GM21576 (cell line): ENCODE results near the gene MAMSTR.
"Not testable (repeated sequence)": the region's sequence is repeated elsewhere in the genome, so short reads cannot be mapped to it uniquely, and the experiment has no call there.

Source experiments
- ATAC-seq: cut with Tn5 transposase; IDR thresholded peaks from one replicate; pipeline ENCODE4 v1.9.1; 2021; ENCODE audit warnings: mild to moderate bottlenecking, moderate library complexity; ENCODE audit not compliant: unreplicated experiment

The MAMSTR gene

DNA sequence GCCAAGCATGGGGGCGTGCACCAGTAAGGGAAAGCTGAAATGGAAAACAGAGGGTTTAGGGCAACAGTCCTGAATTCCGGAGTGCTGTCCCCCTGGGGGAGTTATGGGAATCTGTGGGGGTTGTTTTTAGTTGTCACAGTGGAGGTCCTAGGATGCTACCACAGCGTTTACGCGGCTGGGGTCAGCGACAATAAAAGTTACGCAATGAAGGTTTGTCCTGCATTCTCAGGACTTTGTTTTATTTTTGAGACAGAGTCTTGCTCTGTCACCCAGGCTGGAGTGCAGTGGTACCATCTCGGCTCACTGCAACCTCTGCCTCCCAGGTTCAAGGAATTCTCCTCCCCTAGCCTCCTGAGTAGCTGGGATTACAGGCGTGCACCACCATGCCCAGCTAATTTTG, 25.9 kb downstream of the MAMSTR start:
- ATAC-seq, result not testable (repeated sequence)

DNA sequence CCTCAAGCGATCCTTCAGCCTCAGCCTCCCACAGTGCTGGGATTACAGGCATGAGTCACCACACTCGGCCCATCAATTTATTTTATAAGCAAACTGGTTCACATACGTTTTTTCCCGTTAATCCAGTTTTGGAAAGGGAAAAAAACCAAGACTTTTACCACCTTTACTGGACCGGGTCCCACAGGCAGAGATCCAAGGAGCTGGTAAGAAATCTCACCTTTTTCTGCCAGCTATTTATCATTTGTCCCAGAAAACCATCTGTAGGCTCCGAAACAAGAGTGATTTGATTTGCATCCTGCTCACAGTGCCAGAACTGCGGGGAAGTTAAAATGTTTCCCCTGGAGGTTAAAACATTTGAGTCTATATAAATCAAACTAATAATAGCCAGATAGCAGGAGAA, 30.1 kb downstream of the MAMSTR start:
- ATAC-seq, result no peak

DNA sequence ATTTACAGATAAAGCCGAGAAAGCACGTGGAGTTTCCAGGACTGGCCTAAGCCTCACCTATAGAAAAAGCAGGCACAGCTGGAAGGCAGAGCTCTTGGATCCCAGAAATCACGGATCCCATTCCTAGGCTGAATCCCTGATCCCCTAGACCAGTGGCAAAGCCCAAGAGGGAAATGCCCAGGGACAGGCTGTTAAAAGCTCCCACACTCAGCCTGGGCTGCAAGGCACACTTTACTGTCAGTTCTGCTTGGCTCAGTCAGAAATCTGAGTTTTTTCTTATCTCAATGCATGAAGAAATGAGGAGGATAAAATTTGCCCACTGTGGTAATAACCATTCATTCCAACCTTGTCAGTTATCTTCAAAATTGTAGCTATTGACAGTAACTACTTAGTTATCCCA, 31.7 kb downstream of the MAMSTR start:
- ATAC-seq, result no peak

DNA sequence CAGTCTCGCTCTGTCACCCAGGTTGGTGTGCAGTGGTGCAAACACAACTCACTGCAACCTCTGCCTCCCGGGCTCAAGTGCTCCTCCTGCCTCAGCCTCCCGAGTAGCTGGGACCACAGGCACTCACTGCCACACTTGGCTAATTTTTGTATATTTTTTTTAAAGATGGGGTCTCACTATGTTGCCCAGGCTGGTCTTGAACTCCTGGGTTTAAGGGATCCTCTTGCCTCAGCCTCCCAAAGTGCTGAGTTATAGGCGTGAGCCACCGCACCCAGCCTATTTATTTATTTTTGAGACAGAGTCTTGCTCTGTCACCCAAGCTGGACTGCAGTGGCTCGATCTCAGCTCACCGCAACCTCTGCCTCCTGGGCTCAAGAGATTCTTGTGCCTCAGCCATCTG, 32.9 kb downstream of the MAMSTR start:
- ATAC-seq, result not testable (repeated sequence)

DNA sequence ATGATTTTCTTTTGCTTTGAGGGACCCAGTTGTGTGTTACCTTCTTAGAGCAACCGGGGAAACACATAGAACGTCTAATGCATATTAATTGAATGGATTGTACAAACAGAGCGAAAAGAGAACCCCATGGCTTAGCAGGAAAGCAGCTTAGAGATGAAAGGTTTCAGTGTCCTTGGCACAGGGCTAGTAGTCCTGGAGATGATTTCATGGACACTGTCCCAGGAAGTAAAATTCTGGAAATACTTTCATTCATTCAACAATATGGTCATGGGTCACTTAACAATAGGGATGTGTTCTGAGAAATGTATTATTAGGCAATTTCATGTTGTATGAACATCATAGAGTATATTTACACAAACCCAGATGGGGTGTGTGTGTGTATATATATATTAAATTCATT, 33.4 kb downstream of the MAMSTR start:
- no peak for ATAC-seq

DNA sequence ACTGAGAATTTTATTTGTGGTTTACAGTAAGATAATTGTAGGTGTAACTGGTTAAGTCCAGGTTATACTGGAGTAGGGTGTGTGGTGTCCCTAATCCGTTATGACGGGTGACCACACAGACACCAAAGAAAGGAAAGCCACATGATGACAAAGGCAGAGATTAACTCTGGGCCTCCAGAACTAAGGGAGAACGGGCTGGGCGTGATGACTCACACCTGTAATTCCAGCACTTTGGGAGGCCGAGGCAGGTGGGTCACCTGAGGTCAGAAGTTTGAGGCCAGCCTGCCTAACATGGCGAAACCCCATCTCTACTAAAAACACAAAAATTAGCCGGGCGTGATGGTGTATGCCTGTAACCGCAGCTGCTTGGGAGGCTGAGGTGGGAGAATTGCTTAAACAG, 33.9 kb downstream of the MAMSTR start:
- ATAC-seq, result no peak

DNA sequence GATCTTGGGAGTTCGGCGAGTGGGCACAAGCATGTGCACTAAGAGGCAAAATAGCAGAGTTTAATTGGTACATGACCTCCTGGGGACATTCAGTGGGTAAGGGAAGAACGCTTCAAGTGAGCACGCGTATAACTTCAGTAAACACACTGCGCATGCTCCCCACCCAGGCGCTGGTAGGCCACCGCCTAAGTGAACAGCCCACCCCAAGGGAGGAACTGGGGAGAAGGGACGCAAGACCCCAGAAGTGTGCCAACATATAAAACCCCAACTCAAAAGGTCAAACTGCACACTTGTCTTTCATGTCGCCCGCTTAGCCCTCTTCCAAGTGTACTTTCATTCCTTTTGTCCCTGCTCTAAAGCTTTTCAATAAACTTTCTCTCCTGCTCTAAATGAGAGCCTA, 36.2 kb downstream of the MAMSTR start:
- ATAC-seq, result no peak

DNA sequence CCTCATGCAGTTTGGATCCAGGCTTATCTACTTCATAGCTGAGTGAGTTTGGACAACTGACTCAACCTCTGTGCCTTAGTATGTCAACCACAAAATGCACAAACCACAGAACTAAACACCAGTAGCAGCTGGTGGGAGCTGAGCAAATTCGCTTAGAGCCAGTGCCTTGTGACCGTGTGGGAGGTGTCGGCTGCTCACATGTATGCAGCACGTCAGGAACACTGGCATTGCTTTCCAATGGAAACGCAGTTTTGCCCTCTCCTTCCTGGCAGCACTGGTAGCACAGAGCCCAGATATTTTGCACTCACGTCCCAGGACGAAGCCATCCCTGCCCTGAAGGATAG, 38.4 kb downstream of the MAMSTR start:
- no peak for ATAC-seq

DNA sequence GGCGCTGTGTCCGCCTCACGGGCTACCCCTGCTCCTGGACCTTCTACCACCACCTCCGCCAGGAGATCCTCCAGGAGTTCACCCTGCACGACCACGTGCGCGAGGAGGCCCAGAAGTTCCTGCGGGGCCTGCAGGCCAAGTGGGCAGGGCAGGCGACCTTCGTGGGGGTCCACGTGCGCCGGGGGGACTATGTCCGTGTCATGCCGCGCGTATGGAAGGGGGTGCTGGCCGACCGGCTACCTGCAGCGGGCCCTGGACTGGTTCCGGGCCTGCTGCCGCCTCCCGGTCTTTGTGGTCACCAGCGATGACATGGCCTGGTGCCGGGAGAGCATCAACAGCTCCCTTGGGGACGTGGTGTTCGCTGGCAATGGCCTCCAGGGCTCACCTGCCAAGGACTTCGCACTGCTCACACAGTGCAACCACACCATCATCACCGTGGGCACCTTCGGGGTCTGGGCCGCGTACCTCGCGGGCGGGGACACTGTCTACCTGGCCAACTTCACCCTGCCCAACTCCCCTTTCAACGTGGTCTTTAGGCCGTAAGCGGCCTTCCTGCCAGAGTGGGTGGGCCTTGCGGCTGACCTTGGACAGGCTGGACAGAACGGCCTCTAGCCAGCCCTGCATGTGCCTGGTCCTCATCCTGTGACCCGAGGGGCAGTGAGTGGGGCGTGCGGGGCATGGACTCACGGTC, 38.9 kb downstream of the MAMSTR start:
- no peak for ATAC-seq

DNA sequence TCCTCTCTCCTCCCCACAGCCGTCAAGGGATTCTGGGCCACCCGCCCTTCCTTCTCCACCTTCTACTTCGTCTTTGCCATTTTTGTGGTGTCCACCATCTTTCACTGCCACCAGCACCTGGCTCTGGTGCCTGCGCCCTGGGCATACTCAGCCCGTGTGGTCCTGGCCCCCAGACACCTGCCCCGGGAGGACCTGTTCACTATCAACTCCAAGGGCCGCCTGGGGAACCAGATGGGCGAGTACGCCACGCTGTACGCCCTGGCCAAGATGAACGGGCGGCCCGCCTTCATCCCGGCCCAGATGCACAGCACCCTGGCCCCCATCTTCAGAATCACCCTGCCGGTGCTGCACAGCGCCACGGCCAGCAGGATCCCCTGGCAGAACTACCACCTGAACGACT, 39.5 kb downstream of the MAMSTR start:
- ATAC-seq, result not testable (repeated sequence)

DNA sequence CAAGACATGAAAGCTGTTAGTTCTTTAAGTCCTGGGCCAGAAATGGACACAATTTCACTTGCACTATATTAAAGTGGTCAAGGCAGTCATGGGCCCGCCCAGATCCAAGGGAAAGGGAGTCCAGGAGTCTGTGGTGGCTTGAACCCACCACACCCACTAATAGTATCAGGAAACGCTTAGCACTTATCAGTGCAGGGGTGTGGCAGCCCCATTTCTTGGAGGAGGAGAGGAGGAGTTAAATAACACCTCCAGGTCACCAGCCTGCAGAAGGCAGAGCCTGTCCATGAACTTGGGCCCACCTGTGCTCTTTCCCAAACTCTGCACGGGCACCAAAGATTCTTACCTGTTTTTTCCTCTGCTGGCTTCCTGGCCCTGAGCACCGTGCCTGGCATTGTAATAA, 41.3 kb downstream of the MAMSTR start:
- ATAC-seq, result no peak

DNA sequence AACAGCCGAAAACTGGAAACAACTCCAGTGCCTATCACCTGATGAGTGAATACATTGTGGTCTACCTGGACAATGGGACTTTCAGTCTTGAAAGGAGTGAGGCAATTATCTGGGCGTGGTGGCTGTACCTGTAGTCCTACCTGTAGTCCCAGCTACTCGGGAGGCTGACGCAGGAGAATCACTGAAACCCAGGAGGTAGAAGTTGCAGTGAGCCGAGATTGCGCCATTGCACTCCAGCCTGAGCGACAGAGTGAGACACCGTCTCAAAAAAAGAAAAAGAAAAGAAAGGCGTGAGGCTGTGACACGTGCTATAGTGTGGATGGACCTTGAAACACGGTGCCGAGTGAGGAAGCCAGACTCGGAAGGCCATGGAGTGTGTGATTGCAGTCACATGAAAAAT, 42.6 kb downstream of the MAMSTR start:
- no peak for ATAC-seq

DNA sequence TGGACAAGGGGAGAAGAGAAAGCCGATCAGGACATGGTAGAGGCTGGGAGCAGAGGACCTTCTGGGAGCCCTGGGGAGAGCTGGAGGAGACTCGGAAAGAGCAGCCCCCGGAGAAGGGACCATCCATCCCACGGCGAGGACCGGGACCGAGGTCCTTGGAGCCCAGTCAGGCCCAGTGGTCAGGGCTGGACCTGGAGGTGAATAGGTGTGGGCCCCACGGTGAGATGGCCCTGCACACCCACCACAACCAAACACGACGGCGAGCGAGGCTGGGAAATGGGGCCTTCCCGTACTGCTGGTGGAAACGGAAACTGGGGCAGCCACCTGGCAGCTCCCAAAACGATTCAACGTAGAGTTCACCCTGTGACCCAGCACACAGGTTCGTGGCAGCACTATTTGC, 43.0 kb downstream of the MAMSTR start:
- no peak for ATAC-seq

DNA sequence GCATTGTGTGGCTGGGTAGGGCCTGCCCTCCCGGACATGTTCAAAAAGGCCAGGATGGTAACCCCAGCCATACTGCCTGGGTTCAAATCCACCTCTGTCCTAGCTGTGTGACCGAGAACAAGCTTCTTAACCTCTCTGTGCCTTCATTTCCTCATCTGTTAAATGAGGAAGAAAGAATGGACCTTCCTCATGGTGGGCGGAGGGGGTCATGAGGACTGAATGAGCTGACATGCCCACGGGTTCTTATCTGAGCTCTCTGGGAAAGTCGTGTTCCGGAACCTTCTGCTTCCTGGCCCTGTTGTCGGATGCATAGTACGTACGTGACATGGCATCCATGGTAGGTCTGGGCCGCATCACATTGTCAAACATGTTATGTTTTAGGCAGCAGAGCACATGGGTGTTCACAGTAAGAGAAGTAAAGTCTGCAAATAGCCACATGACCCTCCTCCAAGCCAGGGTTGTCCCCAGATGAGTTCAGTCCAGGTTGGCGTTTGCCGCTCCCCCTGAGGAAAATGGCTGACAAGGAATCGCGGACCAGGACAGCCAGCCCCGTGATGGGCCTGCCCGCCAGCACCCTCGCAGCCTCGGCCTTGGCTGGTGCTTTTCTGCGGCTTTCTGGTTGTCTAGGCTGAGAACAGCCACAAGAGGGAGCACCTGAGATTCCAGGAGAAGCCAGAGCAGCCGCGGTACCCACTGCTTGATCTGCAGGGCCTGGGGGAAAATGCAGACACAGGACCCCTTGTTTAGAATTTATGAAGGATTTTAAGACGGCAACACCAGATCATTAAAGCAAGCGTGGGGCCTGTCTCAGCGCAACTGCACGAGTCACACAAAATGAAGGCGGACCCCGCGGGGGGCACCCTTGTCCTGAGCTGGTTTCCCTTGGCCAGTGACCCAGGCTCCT, 44.4 kb downstream of the MAMSTR start:
- no peak for ATAC-seq

DNA sequence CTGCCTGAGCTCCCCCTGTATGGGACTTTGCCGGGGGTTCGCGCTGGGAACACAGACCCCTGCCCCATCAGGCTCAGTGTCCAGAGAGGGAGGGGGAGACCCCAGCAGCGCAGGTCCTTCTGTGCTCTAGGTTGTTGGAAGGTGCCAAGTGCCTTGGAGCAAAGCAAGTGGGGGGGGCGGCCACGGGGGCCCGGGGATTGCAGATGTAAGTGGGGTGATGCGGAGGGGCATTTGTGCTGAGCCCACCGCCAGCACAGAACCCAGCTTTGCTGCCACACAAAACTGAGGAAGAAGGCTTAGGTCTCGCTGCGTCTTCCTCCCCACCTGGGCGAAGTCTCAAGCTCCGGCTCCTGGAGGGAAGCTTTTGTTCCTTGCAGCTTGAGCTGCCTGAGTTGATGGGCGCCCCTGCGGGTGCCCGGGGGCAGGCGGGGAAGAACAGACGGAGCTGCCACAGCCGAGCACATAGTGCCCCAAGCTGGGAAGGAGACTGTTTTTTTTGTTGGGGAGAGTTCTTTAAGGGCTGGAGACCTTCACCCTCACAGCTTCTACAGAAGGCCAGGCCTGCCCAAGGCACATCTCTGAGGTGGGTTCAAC, 45.2 kb downstream of the MAMSTR start:
- no peak for ATAC-seq

DNA sequence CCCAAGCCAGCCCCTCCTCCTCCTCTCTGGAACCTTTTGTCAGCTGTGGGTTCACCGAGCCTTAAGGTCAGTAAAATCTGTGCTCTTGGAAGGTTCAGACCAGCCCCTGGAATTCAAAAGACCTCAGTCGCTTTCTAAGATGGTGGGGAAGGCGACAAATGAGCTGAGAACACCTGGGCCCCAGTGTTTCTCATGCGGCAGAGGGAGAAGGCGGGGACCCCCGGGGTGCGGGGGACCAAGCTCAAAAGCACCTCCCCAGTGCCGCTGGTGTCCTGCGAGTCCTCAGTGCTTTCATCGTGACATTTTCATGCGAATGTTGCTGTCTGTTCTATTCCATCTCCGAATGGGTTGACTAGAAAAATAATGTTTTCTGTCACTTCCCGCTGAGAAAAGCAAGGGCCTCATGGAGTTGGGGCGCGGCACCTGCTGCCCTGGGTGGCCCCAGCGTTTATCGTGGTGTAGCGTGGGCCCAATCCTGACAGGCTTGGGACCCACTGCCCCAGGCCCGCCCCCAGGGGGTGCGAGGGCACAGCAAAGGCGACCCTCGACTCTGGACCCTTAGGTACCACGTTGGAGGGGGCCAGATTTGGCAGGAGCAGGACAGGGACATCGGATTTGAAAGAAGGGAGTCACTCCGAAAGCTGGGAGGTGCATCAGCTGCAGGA, 46.0 kb downstream of the MAMSTR start:
- no peak for ATAC-seq

DNA sequence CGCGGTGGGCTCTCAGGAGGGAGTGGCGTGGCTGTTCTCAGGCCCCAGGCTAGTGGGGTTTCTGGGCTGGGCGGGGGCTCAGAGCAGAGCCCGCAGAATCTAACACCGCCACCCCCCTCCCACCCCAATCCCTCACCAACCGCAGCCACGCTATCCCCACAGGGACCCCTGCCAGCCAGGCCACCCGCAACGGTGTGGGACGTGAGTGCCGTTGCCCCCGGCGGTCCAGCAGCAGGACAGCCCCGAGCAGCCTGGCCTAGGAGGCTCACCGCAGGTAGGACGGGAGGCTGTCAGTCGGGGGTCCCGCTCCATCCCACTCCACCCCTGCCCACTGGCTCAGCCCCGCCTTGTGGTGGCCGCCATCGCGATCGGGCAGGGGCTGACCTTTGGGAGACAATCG, 46.5 kb downstream of the MAMSTR start, which contains the start of gene NTN5:
NTN5 (minus strand) TSS at position 24 of the 400 bp plus-strand sequence. CDS start 2,031 bp downstream, outside the sequence.
- ATAC-seq, result no peak

DNA sequence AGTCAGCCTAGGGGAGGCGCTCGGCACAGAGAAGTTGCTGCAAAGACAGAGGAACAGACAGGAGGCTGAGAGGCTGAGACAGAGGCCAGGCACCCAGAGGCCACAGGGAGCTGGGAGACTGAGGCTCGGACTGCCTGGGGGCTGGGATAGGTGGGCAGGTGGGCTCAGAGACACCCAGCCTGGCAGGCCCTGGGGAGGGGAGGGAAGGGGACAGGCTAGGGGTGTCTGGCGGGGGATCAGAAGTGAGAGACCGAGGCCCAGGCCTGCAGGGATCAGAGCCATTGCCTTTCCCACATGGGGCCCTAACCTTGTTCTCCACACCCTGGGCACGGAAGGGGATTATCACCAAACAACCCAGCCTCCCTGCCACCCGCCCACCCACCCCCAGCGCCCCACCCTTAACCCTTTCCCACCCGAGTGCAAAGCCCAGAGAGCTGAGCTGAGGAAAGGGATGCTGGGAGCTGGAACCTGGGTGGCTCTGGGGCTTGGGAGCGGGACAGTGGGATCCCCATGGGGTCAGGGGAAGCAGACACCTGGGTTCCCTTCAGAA, 48.0 kb downstream of the MAMSTR start:
- ATAC-seq, result no peak

DNA sequence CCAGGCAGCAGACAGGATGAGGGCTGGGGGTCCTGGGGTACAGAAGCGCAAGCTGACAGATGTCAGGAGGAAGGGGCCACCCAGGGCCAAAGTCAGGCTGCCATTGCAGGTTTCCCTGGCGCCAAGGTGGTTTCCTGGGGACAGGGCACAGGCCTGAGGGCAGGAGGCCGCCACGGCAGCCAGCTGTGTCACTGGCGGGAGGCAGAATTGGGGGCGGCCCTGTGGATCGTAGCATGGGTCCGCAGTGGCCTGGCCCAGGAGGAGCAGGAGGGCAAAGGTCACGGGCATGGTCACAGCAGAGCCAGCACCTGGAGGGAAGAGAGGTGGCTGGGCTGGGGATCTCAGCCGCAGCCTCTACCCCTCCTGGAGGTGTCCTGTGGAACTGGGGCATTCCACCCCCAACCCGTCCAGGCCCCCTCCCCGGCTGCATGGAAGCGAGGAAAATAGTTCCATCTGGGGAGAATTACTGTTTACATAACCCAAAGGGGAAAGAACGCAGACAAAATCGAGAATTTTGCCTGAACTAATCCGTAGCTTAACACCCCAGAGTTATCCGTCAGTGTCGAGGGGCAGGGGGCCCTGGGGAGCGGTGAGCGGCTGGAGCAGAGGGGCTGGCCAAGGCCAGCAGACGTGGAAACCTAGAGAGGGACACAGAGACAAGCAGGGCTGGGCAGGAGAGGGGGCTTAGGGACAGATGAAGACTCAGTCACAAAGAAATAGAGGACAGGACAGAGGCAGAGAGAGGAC, 48.7 kb downstream of the MAMSTR start:
- ATAC-seq, result no peak

DNA sequence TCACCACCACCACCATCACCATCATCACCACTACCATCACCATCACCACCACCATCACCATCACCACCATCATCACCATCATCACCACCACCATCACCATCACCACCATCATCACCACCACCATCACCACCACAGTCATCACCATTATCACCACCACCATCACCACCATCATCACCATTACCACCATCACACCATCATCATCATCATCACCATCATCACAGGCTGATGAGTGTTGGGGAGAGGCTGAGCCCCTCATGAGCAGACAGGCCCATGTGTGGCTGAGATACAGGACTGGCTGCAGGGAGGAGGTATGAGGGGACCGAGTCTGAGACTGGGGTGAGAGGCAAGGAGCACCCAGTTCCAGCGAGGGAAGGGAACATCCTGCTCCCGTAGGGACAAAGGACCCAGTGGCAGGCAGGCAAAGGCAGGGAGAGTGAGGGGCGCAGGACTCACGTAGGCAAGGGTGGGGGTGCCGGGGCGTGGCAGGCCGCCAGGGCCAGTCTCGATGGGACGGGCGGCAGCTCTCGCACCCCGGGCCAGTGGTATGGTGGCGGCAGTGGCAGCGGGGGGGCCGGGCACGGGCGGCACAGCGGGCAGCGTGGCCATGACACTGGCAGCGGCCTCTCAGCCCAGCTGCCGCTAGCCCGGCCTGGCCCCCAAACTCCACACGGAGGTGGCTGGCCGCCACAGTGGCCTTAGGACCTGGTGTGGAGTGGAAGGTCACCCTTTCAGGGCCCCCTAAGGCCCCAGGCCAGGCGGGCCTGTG, 49.4 kb downstream of the MAMSTR start:
- no peak for ATAC-seq
